Inflammatory macrophage (primary cell): ENCODE measurements around the gene EHD2.

Experiments used
- DNase-seq, 2 donors: peaks; one replicate each; pipeline ENCODE4 v3.0.0-alpha.2; 2020 to 2022

Gene EHD2

GRCh38 chr19:47691090-47691489, 22.1 kb upstream of the EHD2 start:
- DNase-seq = no peak

GRCh38 chr19:47691782-47692181, 21.4 kb upstream of the EHD2 start:
- DNase-seq = no peak

- no peak for DNase-seq
Observed at GRCh38 chr19:47693489-47693888, 19.7 kb upstream of the EHD2 start.

- DNase-seq = no peak
Observed at GRCh38 chr19:47693903-47694302, 19.3 kb upstream of the EHD2 start.

- no peak for DNase-seq
Observed at GRCh38 chr19:47694466-47695273, 18.6 kb upstream of the EHD2 start.

GRCh38 chr19:47695533-47696262, 17.5 kb upstream of the EHD2 start:
- DNase-seq = no peak

GRCh38 chr19:47696635-47697034, 16.6 kb upstream of the EHD2 start:
- DNase-seq = no peak

- DNase-seq = peak; percentile 84 to 85
Observed at GRCh38 chr19:47697863-47698609, 15.2 kb upstream of the EHD2 start.

GRCh38 chr19:47698631-47699359, 14.4 kb upstream of the EHD2 start:
- no peak for DNase-seq

GRCh38 chr19:47699360-47699917, 13.8 kb upstream of the EHD2 start:
- peak; percentile 37 to 48 for DNase-seq

- DNase-seq = no peak
Observed at GRCh38 chr19:47700934-47701716, 12.1 kb upstream of the EHD2 start.

GRCh38 chr19:47701717-47702552, 11.3 kb upstream of the EHD2 start:
- no peak for DNase-seq

- no peak for DNase-seq
Observed at GRCh38 chr19:47702671-47703070, 10.6 kb upstream of the EHD2 start.

GRCh38 chr19:47703301-47703700, 9.9 kb upstream of the EHD2 start:
- DNase-seq = no peak

GRCh38 chr19:47704024-47704423, 9.2 kb upstream of the EHD2 start:
- no peak for DNase-seq

- DNase-seq = no peak
Observed at GRCh38 chr19:47704656-47705055, 8.6 kb upstream of the EHD2 start.

GRCh38 chr19:47707135-47707925, 5.9 kb upstream of the EHD2 start:
- DNase-seq = peak; percentile 80 to 86

- DNase-seq = no peak
Observed at GRCh38 chr19:47711652-47712242, 1.5 kb upstream of the EHD2 start.

- DNase-seq = no peak
Observed at GRCh38 chr19:47714339-47714738, 1.1 kb downstream of the EHD2 start.
